SW 1271 (cell line): ENCODE measurements around the gene FAM120AOS.

ENCODE experiments used
- DNase-seq, 2 experiments: peaks; one replicate each; lab custom pipeline; 2025; lab: John Stamatoyannopoulos, UW

FAM120AOS gene

DNA sequence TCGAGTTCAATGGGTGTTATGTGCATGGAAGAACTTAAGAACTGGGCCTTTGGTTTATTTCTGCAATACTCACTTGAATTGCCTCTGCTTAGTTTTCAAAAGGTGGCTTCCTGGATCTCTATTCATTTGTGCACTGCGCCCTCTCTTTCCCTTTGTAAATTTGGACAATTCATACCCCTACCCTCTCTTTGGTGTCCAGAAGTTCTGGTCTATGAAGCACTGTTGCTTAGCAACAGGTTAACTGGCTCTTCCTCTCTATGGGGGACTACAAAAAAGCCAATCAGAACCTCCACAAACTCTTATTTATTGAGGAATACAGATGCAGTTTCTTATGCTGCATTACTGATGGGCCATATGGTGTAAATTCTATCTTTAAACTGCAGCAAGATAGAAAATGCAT lies 15.4 kb downstream of the FAM120AOS start:
- no peak for DNase-seq

DNA sequence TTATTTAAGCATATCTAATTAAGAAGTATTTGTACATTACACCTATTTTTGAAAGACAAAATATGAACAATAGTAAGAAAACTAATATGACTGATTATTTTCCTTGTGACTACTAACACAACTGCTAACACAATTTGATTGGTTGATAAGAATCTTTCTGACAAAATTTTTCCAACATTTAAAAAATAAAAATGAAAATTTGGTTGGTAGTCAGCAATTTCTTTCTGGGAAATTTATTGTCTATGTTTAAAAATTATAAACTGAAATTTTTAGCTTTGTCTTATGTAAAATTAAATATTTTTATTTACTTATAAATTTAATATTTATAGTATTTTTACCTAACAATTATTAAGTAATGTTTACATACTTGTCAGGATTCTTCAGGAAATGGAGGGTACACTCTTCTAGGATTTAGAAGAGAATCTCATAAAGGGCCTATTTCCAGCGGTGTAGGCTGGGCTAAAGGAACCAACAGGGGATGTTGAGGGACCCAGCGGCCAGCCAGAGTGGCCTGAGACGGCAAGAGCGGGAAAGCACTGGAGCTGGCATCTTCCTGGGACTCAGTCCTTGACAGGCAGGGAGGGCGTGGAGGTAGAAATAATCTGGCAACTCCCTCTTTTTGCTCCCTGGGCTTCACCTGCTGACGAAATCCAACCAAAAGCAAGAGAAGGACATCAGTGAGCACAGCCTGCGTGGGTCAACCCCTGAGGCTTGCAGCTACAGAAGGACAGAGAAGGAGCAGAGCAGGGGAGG lies 16.6 kb downstream of the FAM120AOS start:
- DNase-seq: no peak

DNA sequence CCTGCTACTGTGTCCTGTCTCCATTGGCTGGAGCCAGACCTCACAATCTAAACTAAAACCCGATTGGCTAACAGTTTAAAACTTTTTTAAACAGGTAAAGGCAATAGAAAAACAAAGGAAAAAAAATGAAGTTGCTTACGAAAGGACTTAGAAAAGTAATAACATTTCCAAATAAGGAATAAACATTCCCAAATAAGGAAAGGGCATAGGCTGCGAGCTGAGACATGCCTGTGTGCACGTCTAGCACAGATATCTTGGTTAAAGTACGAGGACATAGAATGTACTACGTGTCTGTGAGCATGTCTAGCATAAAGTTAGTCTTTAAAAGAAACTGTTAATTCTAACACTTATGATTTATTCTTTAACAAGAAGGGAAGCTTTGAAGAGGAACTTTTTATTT lies 17.2 kb downstream of the FAM120AOS start:
- no peak for DNase-seq

DNA sequence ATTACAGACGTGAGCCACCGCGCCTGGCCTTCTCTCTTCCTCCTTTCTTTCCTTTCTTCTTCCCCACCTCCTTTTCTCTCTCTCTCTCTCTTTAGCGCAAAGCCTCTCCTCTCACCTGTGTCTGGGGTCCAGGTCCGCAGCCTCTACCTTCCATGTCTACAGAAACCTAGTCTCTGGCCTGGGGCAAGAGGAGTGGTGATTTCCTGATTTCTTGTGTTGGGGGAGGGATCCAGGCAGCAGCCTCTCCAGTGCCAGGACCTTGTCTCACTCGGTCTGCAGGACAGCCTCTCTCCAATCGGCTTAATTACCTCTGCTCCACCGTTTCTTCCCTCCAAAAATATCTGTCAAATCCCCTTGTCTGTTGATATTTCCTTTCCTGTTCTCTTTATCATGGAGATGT lies 18.0 kb downstream of the FAM120AOS start:
- no peak for DNase-seq

DNA sequence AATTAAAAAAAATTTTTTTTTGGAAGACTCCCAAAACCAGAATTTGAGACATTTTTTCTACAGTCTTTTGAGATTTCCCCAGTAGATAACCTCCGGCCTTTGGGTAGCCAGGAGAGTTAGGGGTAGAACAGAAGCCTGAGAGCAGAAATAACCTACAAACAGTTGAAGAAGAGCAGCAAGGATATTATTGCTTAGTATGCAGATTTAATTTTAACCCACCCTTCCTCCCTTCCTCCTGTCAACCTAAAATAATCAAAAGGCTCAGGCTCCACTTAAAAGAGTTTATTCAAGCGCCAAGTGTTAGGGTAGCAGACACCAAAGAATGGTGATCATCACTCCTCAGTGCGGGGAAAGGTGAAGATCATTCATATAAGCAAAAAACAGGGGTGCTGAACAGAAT lies 19.3 kb downstream of the FAM120AOS start:
- no peak for DNase-seq

DNA sequence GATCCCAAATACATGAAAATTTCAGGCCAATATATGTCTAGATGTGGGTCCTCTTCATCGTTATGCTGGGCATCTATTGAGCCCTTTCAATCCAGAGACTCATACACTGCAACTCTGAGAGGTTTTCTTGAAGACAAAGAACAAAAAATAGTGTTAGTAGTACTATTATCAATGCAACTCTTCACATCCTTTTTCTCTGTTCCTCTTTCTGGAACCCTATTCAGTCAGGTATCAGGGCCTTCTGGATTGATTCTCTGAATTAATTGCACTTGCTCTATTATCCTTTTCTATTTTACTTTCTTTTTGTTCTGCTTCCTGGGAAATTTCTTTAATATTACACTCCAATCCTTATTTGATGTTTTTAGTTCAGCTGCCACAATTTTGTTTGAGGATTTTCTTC lies 20.4 kb downstream of the FAM120AOS start:
- DNase-seq: no peak

DNA sequence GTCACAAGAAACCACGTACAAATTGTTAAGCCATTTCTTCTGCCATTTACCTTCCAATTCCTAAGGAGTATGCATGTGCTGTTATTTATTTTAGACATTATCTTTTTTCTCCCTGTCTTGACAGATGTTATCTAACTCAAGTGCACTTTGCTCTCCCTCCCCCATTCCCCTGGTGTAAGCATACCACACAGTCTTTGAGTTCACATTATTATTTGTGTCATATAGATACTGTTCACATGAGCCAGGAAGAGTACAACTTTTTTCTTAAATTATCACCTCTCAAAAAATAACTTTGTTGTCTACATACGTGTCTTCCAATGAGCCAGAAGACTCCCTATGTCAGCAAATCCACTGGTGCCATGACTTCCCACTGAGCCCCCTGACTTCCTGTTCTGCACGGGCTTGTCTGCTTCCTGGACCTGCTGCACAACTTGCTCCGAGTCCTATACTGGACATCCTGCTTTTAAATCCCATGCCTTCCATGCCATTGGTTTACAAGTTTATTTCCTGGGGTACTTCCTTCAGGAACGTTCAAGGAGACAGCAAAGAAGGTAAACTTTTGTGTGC lies 21.8 kb downstream of the FAM120AOS start:
- no peak for DNase-seq

DNA sequence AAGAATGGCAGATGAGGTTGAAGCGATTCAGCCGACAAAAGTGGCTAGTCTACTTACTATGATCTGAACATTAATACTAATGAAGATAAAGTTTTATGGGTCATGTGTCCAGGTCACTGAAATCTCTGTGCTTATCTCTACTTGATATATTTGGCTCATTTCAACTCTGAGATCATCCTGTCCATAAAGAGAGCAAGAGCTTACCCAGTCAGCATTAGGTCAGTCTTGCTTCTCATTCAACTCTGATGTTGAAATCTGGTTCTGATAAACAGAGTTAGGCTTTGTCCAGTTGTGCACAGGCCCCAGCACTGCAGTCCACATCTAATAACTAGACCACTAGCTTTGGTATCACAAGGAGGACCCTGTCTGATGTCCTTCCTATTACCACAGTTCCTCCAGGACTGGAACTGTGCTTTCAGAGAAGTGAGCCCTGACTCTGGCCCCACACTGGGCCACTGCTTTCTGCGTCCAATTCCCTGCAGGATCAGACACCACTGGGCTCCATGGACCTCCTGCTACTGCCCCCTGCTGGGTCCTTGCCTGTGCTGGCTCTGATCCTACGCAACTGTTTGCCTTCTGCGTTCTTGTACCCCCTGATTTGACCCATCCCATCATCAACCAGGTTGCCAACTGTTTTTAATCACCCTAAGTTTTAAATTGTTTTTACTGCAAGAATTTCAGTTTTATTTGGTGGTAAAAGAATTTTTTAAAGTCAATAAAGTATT lies 25.6 kb downstream of the FAM120AOS start:
- no peak for DNase-seq

DNA sequence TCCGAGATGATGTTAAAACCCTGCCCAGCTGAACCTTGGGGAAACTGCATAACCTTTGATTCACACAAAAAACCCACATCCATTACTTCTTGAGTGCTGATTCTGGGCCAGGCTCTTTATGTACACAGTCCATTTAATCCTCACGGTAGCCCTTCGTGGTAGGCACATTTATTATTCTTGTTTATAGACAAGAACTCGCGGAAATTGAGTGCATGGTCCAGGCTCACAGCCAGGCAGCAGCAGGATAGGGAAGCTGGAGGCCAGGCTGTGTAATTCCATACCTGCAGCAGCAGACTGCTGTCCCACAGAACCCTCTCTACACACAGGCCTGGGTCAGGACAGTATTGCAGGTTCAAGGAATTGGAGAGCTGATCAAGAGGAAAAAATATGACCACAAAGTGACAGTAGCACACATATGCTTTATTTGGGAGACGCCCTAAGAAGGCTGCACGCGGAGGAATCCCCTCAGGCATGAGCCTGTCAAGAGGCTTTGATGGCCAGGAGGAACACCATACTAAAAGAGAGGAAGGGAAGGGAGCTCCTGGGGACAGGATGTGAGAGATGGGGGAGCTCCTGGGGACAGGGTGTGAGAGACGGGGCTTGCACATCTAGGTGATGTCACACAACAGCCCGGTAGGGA lies 30.3 kb downstream of the FAM120AOS start:
- no peak for DNase-seq

DNA sequence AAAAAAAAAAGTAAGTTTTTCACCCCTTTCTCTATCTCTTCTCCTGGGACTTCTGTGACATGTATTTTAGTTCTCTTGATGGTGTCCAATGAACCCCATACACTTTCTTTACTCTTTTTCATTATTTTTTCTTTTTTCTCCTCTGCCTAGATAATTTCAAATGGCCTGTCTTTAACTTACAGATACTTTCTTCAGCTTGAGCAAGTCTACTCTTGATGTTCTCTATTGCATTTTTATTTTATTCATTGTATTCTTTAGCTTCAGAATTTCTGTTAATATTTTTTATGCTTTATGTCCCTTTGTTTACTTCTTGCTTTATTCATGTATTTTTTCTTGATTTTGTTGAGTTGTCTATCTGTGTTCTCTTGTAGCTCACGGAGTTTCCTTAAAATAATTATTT lies 34.4 kb downstream of the FAM120AOS start:
- no peak for DNase-seq

DNA sequence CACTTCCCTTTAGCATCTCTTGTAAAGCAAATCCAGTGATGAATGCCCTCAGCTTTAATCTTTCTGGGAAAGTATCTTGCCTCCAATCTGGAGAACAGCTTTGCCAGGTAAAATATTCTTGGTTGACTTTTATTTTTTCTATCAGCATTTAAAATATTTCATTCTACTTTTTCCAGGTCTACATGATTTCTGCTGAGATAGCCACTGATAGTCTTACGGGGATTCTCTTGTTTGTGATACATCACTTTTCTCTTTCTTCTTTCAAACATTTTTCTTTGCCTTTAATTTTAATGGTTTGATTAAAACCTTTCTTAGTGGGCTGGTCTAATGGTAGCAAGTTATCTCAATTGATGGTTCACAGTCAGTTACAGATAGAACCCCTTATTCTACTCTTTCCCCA lies 35.8 kb downstream of the FAM120AOS start:
- DNase-seq: no peak

DNA sequence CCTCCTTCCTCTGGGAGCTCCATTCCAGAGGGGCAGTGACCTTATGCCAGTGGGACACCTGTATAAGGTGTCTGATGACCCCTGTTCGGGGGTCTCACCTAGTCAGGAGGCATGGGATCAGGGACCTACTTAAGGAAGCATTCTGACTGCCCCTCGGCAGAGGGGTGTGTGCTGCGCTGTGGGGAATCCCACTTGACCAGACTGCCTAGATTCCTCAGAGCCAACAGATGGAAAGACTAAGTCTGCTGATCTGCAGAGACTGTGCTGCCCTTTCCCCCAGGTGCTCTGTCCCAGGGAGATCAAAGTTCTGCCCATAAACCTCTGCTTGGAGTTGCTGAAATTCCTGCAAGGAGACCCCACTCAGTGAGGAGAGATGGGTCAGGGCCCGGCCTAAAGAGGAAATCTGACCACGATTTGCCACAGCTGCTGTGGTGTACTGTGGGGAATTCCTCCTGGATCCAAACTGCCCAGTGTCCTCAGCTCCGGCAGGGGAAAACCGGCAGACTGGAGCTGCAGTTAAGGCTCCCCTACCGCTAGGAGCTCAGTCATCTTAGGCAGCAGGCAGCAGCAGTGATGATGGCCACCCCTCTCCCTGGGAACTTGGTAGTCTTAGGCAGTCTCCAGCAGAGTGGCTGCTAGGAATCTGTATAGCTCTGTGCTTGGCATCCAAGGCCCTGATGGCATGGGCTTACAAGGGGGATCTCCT lies 36.7 kb downstream of the FAM120AOS start:
- DNase-seq: no peak

DNA sequence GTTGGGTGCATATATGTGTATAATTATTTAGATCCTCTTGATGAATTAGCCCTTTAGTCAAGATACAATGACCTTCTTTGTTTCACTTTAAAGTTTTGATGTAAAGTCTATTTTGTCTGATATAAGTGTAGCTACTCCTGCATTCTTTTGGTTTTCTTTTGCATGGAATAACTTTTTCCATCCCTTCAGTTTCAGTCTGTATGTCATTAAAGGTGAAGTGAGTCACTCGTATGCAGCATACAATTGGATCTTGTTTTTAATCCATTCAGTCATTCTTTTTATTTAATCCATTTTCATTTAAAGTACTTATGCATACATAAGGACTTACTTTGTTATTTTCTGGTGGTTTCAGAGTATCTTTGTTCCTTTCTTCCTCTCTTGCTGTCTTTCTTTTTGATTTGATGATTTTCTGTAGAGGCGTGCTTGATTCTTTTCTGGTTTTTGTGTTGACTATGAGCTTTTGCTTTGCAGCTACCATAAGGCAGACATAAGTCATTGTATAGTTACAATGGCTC lies 38.1 kb downstream of the FAM120AOS start:
- DNase-seq: no peak

DNA sequence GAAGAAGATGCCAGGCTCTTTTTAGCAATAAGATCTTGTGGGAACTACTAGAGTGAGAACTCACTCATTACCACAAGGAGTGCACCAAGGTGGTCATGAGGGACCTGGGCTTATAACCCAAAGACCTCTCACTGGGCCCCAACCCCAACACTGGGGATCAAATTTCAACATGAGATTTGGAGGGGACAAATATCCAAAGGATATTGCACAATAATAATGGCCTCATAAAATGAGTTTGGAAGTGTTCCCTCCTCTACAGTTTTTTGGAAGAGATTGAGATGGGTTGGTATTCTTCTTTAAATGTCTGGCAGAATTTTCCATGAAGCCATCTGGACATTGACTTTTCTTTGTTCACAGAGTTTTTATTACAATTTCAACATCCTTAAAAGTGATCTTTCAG lies 39.9 kb downstream of the FAM120AOS start:
- no peak for DNase-seq

DNA sequence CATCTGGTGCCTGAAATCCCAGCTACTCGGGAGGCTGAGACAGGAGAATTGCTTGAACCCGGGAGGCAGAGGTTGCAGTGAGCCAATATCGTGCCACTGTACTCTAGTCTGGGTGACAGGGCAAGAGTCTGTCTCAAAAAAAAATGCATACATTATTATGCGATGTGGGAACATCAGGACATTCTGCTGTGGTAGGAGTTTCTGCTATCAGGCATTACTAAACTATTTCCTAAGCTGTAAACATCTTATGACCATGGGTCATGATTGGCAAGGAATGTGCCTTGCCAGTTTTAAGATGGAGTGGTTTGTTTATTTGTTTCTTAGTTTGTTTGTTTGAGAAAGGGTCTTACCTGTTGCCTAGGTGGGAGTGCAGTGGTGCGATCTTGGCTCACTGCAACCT lies 47.0 kb downstream of the FAM120AOS start:
- DNase-seq: no peak

DNA sequence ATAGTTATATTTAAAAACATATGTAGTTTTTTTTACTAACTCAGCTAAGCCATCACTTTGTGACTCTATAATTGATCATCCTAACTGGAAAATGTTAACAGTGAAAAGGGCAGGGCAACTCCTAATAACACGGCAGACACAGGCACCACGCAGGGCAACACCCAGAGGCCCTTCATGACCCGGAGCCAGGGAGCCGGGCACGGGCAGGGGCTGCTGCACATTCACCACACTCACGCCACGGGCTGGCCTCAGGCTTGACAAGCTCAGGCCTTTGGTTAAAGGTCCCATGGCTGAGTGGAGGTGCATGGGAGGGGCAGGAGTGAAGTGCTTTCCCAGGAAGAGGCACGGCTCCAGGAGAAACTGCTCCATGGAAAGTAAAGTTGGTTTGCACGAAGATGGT lies 54.9 kb downstream of the FAM120AOS start:
- no peak for DNase-seq

DNA sequence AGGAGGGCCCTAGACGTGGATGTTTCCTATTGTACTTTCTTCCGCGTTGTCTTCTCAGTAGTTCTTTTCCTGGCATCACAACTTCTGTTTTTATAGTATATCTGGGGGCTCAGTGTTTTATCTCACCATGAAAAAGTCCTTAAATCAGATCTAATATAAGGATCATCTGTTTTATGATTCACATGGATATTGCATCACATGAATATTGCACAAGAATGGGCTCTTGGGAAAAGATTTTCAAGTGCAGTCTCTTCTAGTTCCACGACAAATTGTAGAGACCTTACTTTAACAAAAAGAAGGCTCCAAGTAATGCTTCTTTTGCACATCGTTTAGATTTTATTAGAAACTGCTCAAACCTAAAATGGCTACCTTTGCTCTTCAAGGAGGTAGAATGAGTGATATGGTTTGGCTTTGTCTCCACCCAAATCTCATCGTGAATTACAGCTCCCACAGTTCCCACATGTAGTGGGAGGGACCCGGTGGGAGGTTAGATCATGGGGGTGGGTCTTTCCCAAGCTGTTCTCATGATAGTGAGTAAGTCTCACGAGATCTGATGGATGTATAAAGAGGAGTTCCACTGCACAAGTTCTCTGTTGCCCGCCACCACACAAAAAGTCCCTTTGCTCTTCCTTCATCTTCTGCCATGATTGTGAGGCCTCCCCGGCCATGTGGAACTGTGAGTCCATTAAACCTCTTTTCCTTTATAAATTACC lies 55.6 kb downstream of the FAM120AOS start:
- DNase-seq: no peak
